Raji (cell line): ENCODE data around the gene GDI2.

Source experiments
- POLR2A ChIP-seq: IDR thresholded peaks from 2 replicates; pipeline ENCODE4 v1.6.1; 2011; ENCODE audit warnings: low read depth, low read length, control low read depth; ENCODE audit not compliant: insufficient read depth

Gene GDI2

DNA sequence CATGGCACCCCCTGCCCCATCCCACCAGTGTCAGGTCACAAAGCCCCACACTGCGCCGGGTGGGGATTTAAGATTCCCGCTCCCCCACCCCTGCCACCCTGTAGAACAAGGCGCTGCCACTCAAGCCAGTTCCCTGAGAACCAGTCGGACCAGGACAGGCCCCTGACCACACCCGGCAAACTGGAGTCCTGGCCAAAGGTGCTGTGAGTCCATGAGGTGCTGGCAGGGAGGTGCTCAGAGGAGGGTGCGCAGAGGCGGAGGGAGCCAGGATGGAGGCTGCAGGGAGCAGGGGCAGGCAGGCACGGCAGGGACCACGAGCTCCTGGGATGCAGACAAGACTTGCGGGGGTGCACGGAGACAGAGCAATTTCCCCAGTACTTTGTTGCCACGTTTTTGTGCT, 19.7 kb upstream of the GDI2 start:
- no peak for TF ChIP-seq POLR2A

DNA sequence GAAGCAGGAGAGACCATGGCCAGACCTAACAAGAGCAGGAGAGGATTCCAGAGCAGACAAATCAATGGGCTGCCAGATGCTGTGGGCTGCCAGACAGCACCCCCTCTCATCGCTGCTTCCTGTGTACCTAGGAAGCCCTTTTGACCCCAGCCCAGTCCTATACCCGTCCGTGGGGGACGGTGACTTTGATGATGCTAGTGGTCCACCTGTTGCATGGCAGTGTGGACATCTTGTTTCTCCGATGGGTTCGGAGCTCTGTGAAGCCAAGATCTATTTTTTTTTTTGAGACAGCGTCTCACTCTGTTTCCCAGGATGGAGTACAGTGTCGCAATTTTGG, 18.2 kb upstream of the GDI2 start:
- TF ChIP-seq POLR2A: no peak

GRCh38 chr10:5830629-5831445, 17.6 kb upstream of the GDI2 start:
- no peak for TF ChIP-seq POLR2A

- TF ChIP-seq POLR2A: no peak
These were observed 16.0 kb upstream of the GDI2 start for GRCh38 chr10:5829267-5829666.

DNA sequence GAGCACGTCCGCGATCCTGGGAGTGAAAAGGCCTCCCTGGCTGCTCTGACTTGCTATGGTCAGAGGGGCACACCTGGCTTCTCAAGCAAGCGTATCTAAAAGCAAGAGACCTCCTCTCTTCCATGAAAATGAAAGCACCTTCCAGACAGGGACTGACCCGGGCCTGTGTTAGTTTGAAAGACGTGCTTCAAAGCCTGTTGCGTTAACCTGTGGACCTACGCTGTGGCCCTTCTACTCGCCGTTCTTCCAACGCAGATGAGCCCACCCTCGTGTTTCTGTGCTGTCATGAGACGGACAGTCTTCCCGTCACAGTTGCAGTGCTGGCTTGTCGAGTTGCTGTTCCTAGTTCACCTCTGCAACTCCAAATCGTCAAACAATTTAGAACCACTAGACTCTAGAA, 15.5 kb upstream of the GDI2 start:
- no peak for TF ChIP-seq POLR2A

- TF ChIP-seq POLR2A: no peak
These were observed 14.6 kb upstream of the GDI2 start for GRCh38 chr10:5827841-5828240.

GRCh38 chr10:5818894-5819293, 5.7 kb upstream of the GDI2 start:
- TF ChIP-seq POLR2A: no peak

GRCh38 chr10:5818048-5818331, 4.8 kb upstream of the GDI2 start:
- no peak for TF ChIP-seq POLR2A

DNA sequence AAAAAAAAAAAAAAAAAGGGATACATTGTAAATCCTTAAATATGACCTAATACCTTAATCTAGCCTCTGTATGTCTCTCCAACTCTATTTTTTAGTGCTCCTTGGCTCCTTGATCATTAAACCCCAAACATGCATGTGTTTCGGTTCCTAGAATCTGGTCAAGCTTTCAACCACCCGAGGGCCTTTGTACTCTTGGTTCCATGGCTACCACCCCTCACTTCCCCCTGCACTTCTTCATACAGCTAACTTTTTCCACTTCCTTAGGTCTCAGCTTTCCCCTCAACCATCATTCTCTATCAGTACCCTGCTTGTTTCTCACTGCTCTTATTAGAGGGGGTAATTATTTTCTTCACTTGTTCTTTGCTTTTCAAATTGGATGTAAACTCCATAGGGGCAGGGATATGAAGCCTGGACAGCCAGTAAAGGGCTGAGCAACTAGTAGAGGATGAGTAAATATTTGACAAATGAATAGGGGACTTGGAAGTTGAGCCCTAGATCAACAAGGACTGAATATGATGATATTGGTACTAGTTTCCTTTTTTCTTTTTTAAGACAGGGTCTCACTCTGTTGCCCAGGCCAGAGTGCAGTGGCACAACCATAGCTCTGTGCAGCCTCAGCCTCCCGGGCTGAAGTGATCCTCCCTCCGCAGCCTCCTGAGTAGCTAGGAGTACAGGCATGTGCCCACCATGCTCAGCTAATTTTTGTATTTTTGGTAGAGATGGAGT, 4.3 kb upstream of the GDI2 start:
- no peak for TF ChIP-seq POLR2A

DNA sequence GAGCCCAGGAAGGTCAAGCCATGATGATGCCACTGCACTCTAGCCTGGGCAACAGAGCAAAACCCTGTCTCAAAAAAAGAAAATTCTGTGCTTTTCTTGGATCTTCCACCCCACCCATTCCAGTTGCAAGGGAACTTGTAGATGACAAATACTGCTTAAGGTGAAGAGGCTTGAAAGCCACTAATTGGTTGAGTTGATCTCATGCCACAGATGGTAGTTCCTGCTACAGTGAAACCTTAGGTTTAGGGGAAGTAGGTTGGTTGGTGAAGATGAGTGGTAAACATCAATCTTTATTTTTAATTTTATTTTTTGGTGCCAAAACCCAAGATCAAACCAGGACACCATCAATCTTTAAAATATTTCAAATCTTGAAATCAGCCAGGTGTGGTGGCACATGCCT, 2.9 kb upstream of the GDI2 start:
- TF ChIP-seq POLR2A: peak; percentile 38; the same call in 1 of the 2 replicates

- TF ChIP-seq POLR2A: peak; percentile 42; the same call in 1 of the 2 replicates
These were observed 1.2 kb upstream of the GDI2 start for GRCh38 chr10:5814110-5815107.

- TF ChIP-seq POLR2A: no peak
These were observed 218 bp downstream of the GDI2 start for GRCh38 chr10:5813091-5813340.

GRCh38 chr10:5812283-5813090, 747 bp downstream of the GDI2 start:
- no peak for TF ChIP-seq POLR2A

GRCh38 chr10:5811387-5811821, 1.8 kb downstream of the GDI2 start:
- TF ChIP-seq POLR2A: no peak

- no peak for TF ChIP-seq POLR2A
These were observed 3.0 kb downstream of the GDI2 start for GRCh38 chr10:5810225-5810624.
